ENCODE data around the gene XIRP1. TPM values are rescaled to one million over a fixed set of nuclear protein-coding genes. Genes with fewer than 3 reads are reported as not detected.

Gene XIRP1, protein sequence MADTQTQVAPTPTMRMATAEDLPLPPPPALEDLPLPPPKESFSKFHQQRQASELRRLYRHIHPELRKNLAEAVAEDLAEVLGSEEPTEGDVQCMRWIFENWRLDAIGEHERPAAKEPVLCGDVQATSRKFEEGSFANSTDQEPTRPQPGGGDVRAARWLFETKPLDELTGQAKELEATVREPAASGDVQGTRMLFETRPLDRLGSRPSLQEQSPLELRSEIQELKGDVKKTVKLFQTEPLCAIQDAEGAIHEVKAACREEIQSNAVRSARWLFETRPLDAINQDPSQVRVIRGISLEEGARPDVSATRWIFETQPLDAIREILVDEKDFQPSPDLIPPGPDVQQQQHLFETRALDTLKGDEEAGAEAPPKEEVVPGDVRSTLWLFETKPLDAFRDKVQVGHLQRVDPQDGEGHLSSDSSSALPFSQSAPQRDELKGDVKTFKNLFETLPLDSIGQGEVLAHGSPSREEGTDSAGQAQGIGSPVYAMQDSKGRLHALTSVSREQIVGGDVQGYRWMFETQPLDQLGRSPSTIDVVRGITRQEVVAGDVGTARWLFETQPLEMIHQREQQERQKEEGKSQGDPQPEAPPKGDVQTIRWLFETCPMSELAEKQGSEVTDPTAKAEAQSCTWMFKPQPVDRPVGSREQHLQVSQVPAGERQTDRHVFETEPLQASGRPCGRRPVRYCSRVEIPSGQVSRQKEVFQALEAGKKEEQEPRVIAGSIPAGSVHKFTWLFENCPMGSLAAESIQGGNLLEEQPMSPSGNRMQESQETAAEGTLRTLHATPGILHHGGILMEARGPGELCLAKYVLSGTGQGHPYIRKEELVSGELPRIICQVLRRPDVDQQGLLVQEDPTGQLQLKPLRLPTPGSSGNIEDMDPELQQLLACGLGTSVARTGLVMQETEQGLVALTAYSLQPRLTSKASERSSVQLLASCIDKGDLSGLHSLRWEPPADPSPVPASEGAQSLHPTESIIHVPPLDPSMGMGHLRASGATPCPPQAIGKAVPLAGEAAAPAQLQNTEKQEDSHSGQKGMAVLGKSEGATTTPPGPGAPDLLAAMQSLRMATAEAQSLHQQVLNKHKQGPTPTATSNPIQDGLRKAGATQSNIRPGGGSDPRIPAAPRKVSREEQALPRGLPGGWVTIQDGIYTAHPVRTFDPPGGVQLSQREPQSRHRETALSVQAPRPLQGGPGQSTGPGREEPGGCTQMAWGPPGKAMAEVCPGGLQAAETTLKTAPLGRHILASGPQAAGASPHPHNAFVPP (N-terminal part only)
- total RNA-seq (2022; extraction: Qiagen RNA extraction), result 0.21 to 0.28 TPM (median 0.25 TPM) in 5 replicates

DNA sequence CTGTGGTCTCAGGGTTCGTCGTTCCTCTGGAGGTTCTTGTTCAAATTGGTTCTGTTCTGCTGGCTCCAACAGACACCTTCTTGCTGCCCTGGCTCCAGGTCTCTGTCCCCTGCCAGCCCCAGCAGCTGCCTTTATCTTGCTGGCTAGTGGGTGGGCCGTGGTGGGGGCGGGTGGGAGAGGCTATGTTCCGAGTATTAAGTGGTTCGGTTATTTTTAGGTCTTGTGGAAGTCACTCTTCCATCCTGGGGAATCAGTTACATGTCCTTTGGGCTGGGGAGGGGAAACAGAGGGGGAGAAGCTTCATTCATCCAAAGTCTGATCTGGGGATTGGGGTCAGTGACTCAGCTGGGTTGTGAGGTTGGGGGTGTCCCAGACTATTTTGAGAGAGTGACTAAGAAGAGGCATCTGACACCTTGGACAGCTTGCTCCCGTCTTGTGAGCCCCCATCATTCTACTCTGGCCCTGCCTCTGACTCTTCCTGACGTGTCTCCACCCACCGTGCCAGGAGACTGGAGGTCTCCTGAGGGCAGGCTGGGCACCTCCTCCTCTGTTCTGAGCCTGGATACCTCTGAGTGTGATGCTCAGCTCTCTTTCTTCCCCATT is at the start of gene XIRP1:
Gene XIRP1, minus strand, starts transcription at position 106 of the 603 bp plus-strand sequence. CDS start 3,150 bp downstream, outside the sequence.

Other genes starting within 250 kb of the XIRP1 start
- gene SCN11A, start 140.7 kb downstream of the XIRP1 start, total RNA-seq (2022; extraction: Qiagen RNA extraction), result not detected in 5 replicates
- 19.6 to 25.5 TPM (median 22.9 TPM) in 5 replicates for gene WDR48, start 140.6 kb downstream of the XIRP1 start, total RNA-seq (2022; extraction: Qiagen RNA extraction)
- gene GORASP1, start 85.0 kb downstream of the XIRP1 start, total RNA-seq (2022; extraction: Qiagen RNA extraction), result 24.8 to 35.9 TPM (median 32.1 TPM) in 5 replicates
- gene TTC21A, start 84.9 kb downstream of the XIRP1 start, total RNA-seq (2022; extraction: Qiagen RNA extraction), result 1.2 to 2.2 TPM (median 1.9 TPM) in 5 replicates
- 17.9 to 23.0 TPM (median 22.0 TPM) in 5 replicates for gene CSRNP1, start 39.0 kb downstream of the XIRP1 start, total RNA-seq (2022; extraction: Qiagen RNA extraction)
- gene CX3CR1, start 87.4 kb upstream of the XIRP1 start, total RNA-seq (2022; extraction: Qiagen RNA extraction), result 0.04 to 0.07 TPM (median 0.06 TPM) in 5 replicates
- not detected in 5 replicates for gene CCR8, start 137.1 kb upstream of the XIRP1 start, total RNA-seq (2022; extraction: Qiagen RNA extraction)
- gene SLC25A38, start 190.8 kb upstream of the XIRP1 start, total RNA-seq (2022; extraction: Qiagen RNA extraction), result 37.2 to 46.6 TPM (median 39.9 TPM) in 5 replicates
- gene RPSA, start 214.1 kb upstream of the XIRP1 start, total RNA-seq (2022; extraction: Qiagen RNA extraction), result 2,253 to 2,693 TPM (median 2,311 TPM) in 5 replicates